Transverse colon (tissue), 4 donors: ENCODE data around the gene RAD52.

Experiments used
- CTCF ChIP-seq, 5 experiments: fragments of 200-600 bp in 3 of 5; fragments of 450-650 bp in 2 of 5; sonication (generic) in 3 of 5; IDR thresholded peaks; 1 replicate in 2 of 5; 2 replicates in 3 of 5; pipeline ENCODE4 v1.5.1; 2016 to 2017; ENCODE audit warnings: antibody characterized with exemption in 5 of 5, inconsistent platforms in 3 of 5, mild to moderate bottlenecking in 2 of 5, moderate library complexity in 1 of 5
- EP300 ChIP-seq: sonication (generic); formaldehyde crosslinking; IDR thresholded peaks from one replicate; pipeline ENCODE4 v1.6.1; 2017; ENCODE audit warnings: antibody characterized with exemption, low read depth
- POLR2AphosphoS5 ChIP-seq, 3 donors: sonication (generic); formaldehyde crosslinking; IDR thresholded peaks; one replicate each; pipeline ENCODE4 v1.6.1; 2016; ENCODE audit warnings: antibody characterized with exemption in 3 of 3

DNA sequence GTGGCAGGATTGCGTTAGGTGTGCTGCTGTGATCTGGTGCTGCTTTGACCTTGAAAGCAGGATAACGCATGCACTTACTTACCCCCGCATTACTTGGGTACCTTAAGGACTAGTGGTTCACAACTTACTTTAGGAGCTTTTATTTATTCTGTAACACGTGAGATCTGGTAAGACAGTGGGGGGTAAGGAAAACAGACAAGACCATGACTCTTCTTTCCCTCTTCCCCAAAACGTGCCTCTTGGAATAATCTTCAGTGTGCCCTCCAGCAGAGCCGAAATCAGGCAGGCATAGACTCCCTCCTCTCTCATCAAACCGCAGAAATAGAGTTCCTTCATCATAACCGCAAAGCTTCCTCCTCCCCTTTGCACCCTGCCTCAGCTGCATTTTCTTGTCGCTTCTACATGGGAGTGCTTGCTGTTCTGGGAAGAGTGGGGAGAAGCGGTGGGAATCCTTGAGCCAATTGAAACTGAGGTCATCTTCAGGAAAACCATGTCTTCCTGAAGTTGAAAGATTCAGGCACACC is 43.4 kb downstream of the RAD52 start:
- no peak for TF ChIP-seq CTCF (IDR thresholded peaks at IDR 0.05)
- TF ChIP-seq POLR2AphosphoS5 (IDR thresholded peaks at IDR 0.05), result no peak
- TF ChIP-seq EP300, result no peak
